ENCODE results near the gene DDX3X. TPM values are rescaled to one million over a fixed set of nuclear protein-coding genes. Genes with fewer than 3 reads are reported as not detected.

DDX3X gene
- polyA plus RNA-seq, 1 of the 3 experiments (the other 2 are of a cell fraction): 30.9 TPM

GRCh38 chrX:41407816-41408215 is 73.9 kb downstream of the DDX3X start (continued):
- TF ChIP-seq REST (IDR thresholded peaks at IDR 0.05; ENCODE audit: low read depth, low read length) (no peak), RXRA (IDR thresholded peaks at IDR 0.05; ENCODE audit: borderline replicate concordance, low read depth) (no peak), ZBTB33 (IDR thresholded peaks at IDR 0.05; ENCODE audit: borderline replicate concordance, low read depth) (no peak), TEAD4 (IDR thresholded peaks at IDR 0.05; ENCODE audit: borderline replicate concordance, insufficient read depth) (no peak), ELF1 (IDR thresholded peaks at IDR 0.05) (no peak), POLR2AphosphoS5 (IDR thresholded peaks at IDR 0.05; ENCODE audit: low read depth, low read length) (no peak)

- no peaks in the 10 kb centered on the region for H3K79me2 ChIP-seq (ENCODE audit: insufficient read depth)
- no peak for DNase-seq
- H3K4me2 ChIP-seq: no peak overlapping the region
- no peaks in the 10 kb centered on the region for H3K36me3 ChIP-seq (replicated peaks in 1 of 2; ENCODE audit: control insufficient read depth in 1 of 2, insufficient read depth in 2 of 2, low read length in 1 of 2)
- POLR2A ChIA-PET: no interaction called here
- peaks cover 0 to 2% of the 10 kb centered on the region in 2 experiments; a peak in 1 of 4 replicates for H3K4me1 ChIP-seq (ENCODE audit: control insufficient read depth in 1 of 2, insufficient read depth in 2 of 2, low read depth in 1 of 2, low read length in 1 of 2)
- WGBS (ENCODE audit: low lambda C conversion rate): 55% methylated on average over 8 of the region's 9 CpGs
- no peaks in the 10 kb centered on the region for H3K9me3 ChIP-seq
- no peaks in the 10 kb centered on the region for H3K9me2 ChIP-seq
- no peak overlapping the region for H3K27ac ChIP-seq (ENCODE audit: low read depth in 2 of 2, low read length in 1 of 2)
- H3K9ac ChIP-seq: no peak overlapping the region
- H3K27me3 ChIP-seq (ENCODE audit: insufficient read depth): peaks cover 4% of the 10 kb centered on the region; the same call in 1 of the 2 replicates
- CTCF ChIA-PET: interaction anchor here (0.9 kb wide), 1 partner anchor 11 kb away, joined by 3 read pairs; no protein-coding TSS in a partner anchor
- no peak overlapping the region for H2AFZ ChIP-seq (ENCODE audit: low read depth)
- no peak for TF ChIP-seq CHD2 (IDR thresholded peaks at IDR 0.05; ENCODE audit: low read length, partially characterized antibody)
- TF ChIP-seq TEAD4 (IDR thresholded peaks at IDR 0.05; ENCODE audit: borderline replicate concordance, insufficient read depth): no peak
- TF ChIP-seq REST (IDR thresholded peaks at IDR 0.05; ENCODE audit: low read depth, low read length): no peak
- no peak for TF ChIP-seq GABPA (IDR thresholded peaks at IDR 0.05; ENCODE audit: low read depth)
- TF ChIP-seq POLR2AphosphoS5 (IDR thresholded peaks at IDR 0.05; ENCODE audit: low read depth, low read length): no peak
- no peak for TF ChIP-seq YY1 (IDR thresholded peaks at IDR 0.05; ENCODE audit: low read depth)
- TF ChIP-seq JUND (IDR thresholded peaks at IDR 0.05): no peak
- TF ChIP-seq NFIC (IDR thresholded peaks at IDR 0.05; ENCODE audit: borderline replicate concordance): no peak
- no peak for TF ChIP-seq FOXJ3 (CRISPR knock-in tag; IDR thresholded peaks at IDR 0.05)
- no peak for TF ChIP-seq NRF1 (IDR thresholded peaks at IDR 0.05; ENCODE audit: low read depth, low read length)
- no peak for TF ChIP-seq EP300 (IDR thresholded peaks at IDR 0.05; ENCODE audit: borderline replicate concordance in 1 of 2, low read depth in 1 of 2, low read length in 1 of 2)
- no peak for TF ChIP-seq USF1 (IDR thresholded peaks at IDR 0.05; ENCODE audit: borderline replicate concordance, low read depth)
- TF ChIP-seq CTCF (IDR thresholded peaks at IDR 0.05): no peak
- TF ChIP-seq FOXM1 (IDR thresholded peaks at IDR 0.05; ENCODE audit: low read depth): no peak
- no peak for TF ChIP-seq GATA2 (CRISPR knock-in tag; IDR thresholded peaks at IDR 0.05)
- H4K20me1 ChIP-seq (ENCODE audit: insufficient read depth): no peaks in the 10 kb centered on the region
- no peaks in the 10 kb centered on the region for H3F3A ChIP-seq (replicated peaks; ENCODE audit: insufficient read depth)
- no peak overlapping the region for H3K4me3 ChIP-seq (ENCODE audit: low read depth in 2 of 2, low read length in 1 of 2)
These were observed 74.6 kb downstream of the DDX3X start for GRCh38 chrX:41408576-41408975.
